Left cardiac atrium (tissue), 4 donors: Measurements from ENCODE around the gene NFKB2. TPM values are rescaled to one million over a fixed set of nuclear protein-coding genes. Genes with fewer than 3 reads are reported as not detected.
A peak's percentile ranks its signal among the peaks of the same experiment; 100 is the strongest.

Source experiments
- ATAC-seq, 2 donors: fragments of 200-7000 bp; cut with Tn5 transposase; one replicate each; pipeline ENCODE4 v1.9.1; 2020; ENCODE audit warnings: mild to moderate bottlenecking in 2 of 2, moderate library complexity in 2 of 2
- DNase-seq: peaks from one replicate; pipeline ENCODE4 v3.0.0-alpha.2; 2020
- intact Hi-C, 2 donors: fragments of 100-400 bp; cut with DNase I; formaldehyde crosslinking; loops; one replicate each; pipeline versions ENCODE4 v1.14.1 to v1.15.1; 2022 to 2023
- long read RNA-seq: library from polyadenylated mRNA; unstranded; transcript quantifications from one replicate; pipeline ENCODE4 v2.0.0, GENCODE V29; 2021
- total RNA-seq, 2 donors: library from RNA; stranded (reverse); fragmentation: NEBNext Ultra II Directional; extraction: Animal tissue kit (Norgen Biotek cat#: 25700); gene quantifications; one replicate each; pipeline ENCODE4 v1.2.1, GENCODE V29; 2021
- donor health status: DM: no; HTN: yes; CAD: no.
- donor health status: DM: no; HTN: yes; CAD: no; lungs with severe emphysema.
- donor health status: DM: yes; HTN: yes; CAD: no.
- donor health status: Dilated cardiomyopathy.

Gene NFKB2
- total RNA-seq, result 10 to 100 TPM; 16.1 to 24.9 TPM
- long read RNA-seq, partial matches to known transcripts, result 3 of 5 reads
- long read RNA-seq, other reads (novel, unspliced or antisense), result 1 of 5 reads

DNA sequence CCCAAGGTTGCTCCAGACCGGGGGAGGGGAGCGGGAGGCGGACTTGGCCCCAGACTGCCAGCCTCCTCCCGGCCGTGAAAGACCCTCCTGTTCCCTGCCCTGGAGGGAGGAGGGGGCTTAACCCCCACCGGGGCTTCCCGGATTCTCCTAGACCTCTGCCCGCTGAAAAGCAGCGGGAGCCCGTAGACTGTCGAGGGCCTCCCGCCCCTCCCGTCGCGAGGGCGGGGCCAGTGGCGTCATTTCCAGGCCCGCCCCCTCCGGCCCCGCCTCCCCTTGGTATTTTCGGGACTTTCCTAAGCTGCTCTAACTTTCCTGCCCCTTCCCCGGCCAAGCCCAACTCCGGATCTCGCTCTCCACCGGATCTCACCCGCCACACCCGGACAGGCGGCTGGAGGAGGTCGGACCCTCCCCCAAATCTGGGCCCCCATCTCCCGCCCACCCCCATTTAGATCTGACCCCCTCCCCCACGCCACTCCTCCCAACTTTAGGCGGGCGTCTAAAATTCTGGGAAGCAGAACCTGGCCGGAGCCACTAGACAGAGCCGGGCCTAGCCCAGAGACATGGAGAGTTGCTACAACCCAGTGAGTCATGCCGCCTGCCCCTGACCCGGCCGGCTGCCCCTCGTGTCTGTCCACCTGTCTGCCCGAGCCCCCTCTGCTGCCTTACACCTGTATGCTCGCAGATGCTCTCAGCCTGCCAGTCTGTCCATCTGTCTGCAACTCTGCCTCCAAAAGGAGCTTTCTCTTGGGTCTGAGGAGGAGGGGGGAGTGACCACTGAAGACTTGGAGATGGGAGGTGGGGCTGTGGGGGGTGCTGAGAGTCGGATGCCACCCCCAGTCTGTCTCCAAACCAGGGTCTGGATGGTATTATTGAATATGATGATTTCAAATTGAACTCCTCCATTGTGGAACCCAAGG lies at the start of gene NFKB2:
TSS of gene NFKB2 (plus strand) at position 306 of the 917 bp plus-strand sequence. CDS start at position 561, 255 bp downstream.
- peak; percentile 91 for DNase-seq
- intact Hi-C loops, result loop anchor here in 1 of 2 donors (5.0 kb wide), 1 partner anchor 228 kb away; no protein-coding TSS in a partner anchor
- ATAC-seq, result peak; percentile 65 to 73

DNA sequence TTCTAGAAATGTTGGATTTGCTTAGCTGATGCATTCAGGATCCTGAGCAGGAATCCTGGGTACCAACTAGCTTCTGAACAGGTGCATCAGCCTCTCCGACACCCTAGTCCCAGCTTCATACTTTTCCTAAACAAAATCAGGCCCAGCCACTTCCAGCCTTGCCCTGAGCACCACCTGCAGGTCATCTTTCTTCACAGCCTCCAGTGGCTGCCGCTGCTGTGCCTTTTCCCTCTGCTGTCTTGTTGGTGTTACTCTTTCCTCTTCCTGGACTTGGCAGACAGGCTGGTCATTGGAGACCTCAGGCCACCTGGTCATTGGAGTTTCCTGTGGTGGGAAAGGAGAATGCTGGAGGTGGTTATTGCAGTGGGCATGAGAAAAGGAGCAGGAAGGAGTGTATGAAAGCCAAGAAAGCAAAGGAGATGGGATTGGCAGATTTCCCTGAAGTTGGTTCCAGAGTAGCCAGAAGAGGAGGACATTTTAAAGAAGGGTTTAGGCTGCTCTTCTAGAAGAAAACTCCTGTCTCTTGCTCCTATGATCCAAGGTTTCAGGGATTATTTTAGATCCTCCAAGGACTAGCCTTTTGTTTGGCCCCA lies 48.2 kb upstream of the NFKB2 start:
- intact Hi-C loops, result no loop called here
- DNase-seq, result peak; percentile 44
- peak; percentile 53 to 56 for ATAC-seq

DNA sequence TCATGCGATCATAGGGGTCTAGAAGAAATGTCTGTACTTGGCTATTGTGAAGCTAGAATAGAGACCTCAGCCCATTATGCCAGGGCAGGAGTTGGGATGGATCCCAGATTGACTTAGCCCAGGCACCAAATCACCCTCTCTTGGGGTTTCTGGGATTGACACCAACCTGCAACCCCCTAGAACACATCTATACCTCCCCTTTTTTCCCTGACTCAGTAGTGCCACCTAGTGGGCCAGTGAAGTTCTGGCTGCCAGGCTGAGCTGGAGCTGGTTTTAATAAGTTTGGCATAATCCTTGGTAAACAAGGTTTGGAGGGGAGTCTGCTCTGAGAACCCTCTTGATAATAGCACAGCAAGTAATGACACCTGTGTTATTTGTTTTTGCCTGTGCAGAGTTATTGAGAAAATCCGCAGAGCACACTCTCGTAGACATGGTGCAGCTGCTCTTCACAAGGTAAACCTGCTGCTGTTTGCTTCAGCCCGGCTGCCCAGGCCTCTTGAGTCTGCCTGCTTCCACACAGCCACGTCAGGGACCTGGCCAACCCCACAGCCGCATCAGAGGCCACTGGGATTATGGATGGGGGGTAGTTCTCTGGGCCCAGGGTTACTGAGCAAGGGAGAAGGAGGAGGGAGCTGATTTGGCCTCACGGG lies 43.3 kb upstream of the NFKB2 start:
- ATAC-seq (peak; percentile 65 to 72), DNase-seq (peak; percentile 44)
- intact Hi-C loops, result loop anchor here in 1 of 2 donors (2.0 to 5.0 kb wide), 2 partner anchors 123 to 185 kb away; no protein-coding TSS in a partner anchor

GRCh38 chr10:102354451-102354850 lies 41.1 kb upstream of the NFKB2 start:
- intact Hi-C loops, result loop anchor here in 1 of 2 donors (5.0 kb wide), 1 partner anchor 187 kb away; no protein-coding TSS in a partner anchor
- DNase-seq (no peak), ATAC-seq (no peak)

DNA sequence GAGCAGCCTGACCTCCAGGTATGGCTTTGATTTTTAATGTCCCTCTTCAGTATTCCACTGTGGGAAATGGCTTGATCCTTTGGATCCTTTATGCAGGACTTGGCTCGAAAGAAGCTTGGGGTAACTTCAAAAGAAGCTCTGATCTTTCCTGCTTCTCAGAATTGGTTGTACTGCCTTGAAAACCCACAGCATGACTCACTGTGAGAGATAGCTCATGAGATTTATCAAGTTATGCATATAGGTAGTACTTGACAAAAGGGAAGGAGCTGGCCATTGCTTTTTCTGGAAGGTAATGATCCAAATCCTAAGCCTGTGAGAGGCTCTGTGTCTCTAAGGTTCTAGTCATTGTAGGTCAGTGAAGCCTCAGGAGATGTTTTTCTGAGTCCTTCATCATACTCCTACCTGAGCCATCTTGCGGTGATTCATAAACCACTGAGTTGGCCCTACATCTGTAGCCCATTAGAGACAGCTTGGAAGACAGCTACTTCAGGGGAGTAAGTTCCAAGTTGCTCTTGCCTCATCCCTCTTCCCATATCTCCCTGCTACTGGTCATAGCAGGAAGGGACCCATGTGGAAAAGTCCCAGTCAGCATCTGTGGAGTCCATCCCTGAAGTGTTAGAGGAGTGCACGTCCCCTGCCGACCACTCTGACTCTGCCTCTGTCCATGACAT lies 36.7 kb upstream of the NFKB2 start:
- intact Hi-C loops, result no loop called here
- no peak for DNase-seq
- no peak for ATAC-seq

DNA sequence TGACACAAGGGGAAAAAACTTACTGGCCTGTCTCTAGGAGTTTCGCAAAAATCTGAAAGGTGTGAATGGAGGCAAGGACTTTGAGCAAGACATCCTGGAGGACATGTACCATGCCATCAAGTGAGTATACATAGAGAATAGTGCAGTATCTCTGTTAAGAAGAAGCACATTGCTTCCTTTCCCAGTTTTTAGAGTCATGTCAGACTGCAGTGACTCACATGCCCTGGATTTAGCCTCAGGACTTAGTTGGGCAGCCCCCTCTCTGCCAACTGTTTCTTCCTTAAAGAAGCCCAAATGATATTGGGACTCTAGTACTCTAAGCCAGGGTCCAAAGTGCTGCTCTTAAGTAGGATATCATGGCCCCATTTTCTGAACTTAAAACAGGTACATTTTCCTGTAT lies 28.1 kb upstream of the NFKB2 start:
- no peak for DNase-seq
- no peak for ATAC-seq
- intact Hi-C loops, result no loop called here

DNA sequence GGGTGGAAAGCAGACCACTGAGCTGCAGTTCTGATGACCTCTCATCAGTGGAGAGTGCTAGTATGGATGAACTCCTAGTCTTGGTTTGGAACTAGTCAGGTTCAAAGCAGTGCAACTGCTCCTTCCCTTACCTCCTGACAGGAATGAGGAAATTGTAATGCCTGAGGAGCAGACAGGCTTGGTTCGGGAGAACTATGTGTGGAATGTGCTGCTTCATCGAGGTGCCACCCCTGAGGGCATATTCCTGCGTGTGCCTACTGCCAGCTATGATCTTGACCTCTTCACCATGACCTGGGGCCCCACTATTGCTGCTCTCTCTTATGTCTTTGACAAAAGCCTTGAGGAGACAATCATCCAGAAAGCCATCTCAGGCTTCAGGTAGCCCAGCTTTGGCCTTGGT lies 27.4 kb upstream of the NFKB2 start:
- intact Hi-C loops, result no loop called here
- ATAC-seq, result no peak
- no peak for DNase-seq

- ATAC-seq (no peak), DNase-seq (no peak)
- intact Hi-C loops, result no loop called here
These were observed 24.2 kb upstream of the NFKB2 start for GRCh38 chr10:102371295-102371694.

GRCh38 chr10:102375250-102375649 lies 20.3 kb upstream of the NFKB2 start:
- ATAC-seq (peak in 1 of 2 donors; percentile 19), DNase-seq (no peak)
- intact Hi-C loops, result no loop called here

DNA sequence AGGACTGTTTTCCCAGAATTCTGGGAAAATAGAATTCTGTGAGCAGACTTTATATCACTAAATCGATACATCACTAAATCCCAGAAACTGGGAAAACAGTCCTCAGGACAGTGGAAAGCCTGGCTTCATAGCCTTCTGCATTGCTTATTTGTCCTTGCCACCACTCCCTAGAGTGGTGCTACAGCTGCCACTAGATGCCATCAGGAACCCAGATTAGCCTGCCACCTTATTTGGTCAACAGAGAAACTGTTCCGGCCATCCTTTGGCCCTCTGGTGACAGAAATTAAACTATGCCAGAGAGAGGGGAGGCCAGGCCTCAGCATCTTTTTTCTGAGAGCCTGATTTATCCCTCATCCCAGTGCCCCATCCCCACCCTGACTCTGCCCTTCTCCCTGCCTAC lies 19.6 kb upstream of the NFKB2 start:
- intact Hi-C loops, result no loop called here
- ATAC-seq, result peak in 1 of 2 donors; percentile 57

GRCh38 chr10:102376901-102377300 lies 18.6 kb upstream of the NFKB2 start:
- ATAC-seq (no peak), DNase-seq (no peak)
- intact Hi-C loops, result no loop called here

More for the DNA sequence above, 19.6 kb upstream of the NFKB2 start:
- DNase-seq, result no peak

DNA sequence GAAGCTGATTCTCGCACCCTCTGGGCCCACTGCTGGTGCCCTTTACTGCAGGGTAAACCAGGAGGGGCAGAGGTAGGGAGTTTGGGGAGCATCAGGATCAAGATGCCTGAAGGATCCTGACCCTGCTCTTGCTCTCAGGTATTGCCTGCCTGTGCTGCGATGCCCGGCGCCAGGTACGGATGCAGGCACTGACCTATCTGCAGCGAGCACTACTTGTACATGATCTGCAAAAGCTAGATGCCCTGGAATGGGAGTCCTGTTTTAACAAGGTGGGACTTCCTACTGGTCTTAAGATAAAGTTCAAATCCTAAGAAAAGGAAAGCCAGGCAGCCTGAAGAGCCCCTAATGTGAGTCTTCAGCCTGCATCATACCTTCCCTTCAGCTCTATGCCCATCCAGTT lies 16.1 kb upstream of the NFKB2 start:
- intact Hi-C loops, result no loop called here
- ATAC-seq (no peak), DNase-seq (no peak)

- no peak for ATAC-seq
- intact Hi-C loops, result loop anchor here in 1 of 2 donors (10.0 kb wide), 1 partner anchor 93 kb away; no protein-coding TSS in a partner anchor
- no peak for DNase-seq
These were observed 13.5 kb upstream of the NFKB2 start for GRCh38 chr10:102381983-102382382.

DNA sequence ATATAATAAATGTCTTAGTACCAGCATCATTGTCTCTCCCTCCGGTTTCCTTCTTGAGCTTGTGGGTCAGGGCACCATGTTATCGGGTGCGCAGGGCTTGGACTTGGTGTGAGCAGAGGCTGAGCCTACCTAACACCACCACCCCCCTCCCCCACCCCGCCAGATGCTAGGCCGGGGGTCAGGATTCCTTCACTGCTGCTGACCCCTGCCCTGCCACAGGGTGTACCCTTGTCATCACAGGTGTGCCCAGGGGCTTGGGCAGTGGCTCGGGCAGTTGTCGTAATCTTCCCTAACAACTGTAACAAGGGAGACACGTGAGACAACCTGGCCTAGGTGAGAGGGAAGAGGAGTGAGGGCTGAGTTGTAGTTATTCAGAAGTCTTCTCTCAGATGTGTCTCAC lies 12.6 kb upstream of the NFKB2 start:
- no peak for ATAC-seq
- intact Hi-C loops, result loop anchor here in 1 of 2 donors (10.0 kb wide), 1 partner anchor 92 kb away; no protein-coding TSS in a partner anchor

DNA sequence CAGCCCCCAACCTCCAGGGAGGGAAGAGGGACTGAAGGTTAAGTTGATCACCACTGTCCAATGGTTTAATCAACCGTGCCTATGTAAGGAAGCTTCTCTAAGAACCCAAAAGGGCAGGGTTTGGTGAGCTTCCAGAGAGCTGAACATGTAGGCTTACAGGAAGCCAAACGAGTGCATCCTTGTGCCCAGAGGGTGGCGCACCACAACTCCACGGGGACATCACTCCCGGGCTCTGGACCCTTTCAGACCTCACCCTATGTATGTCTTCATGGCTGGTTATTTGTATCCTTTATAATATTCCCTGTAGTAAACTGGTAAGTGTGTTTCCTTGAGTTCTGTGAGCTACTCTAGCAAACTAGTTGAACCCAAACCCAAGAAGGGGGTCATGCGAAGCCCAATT lies 11.5 kb upstream of the NFKB2 start:
- ATAC-seq (no peak), DNase-seq (no peak)
- intact Hi-C loops, result loop anchor here in 1 of 2 donors (10.0 kb wide), 1 partner anchor 91 kb away; no protein-coding TSS in a partner anchor

More for the DNA sequence above, 12.6 kb upstream of the NFKB2 start:
- DNase-seq, result no peak

DNA sequence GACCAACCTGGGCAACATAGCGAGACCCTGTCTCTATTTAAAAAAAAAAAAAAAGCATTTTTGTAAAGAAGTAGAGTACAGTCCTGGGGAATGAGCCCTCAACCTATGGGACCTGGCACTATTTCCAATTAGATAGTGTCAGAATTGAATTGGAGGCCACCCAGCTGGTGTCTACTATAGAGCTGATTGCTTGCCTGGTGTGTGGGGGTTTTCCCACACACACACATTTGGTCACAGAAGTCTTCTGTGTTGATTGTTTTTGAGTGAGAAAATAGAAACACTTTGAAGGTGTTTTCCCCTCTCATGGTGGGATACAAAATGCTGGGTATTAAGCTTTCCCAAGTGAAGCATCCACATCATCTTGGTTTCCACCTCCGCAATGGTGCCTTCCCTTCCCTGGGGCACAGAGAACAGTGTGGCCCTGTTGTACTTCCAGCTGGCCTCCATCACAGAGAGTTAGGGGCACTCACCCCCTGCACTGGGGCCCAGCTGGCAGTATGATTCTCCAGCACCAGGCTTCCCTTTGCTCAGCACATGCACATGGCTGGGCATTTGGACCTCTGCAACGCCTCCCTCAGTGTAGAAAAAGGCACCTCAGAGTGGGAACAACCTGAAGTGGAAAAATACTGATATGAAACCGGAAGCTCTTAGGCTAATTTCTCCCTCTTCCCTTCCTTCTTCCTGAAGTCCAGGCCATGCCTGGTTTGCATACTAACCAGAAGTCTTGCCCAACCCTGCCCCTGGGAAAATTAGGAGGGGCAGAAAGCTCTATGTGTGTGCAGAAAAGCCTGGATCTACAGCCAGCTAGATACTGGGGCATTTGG lies 10.7 kb upstream of the NFKB2 start:
- intact Hi-C loops, result loop anchor here in 1 of 2 donors (10.0 kb wide), 1 partner anchor 90 kb away; no protein-coding TSS in a partner anchor
- DNase-seq (no peak), ATAC-seq (peak; percentile 56 to 83)

- DNase-seq, result no peak
- ATAC-seq, result no peak
- intact Hi-C loops, result loop anchor here (5.0 to 10.0 kb wide), 3 partner anchors 85 to 192 kb away; no protein-coding TSS in a partner anchor
These were observed 5.6 kb upstream of the NFKB2 start for GRCh38 chr10:102389894-102390293.

DNA sequence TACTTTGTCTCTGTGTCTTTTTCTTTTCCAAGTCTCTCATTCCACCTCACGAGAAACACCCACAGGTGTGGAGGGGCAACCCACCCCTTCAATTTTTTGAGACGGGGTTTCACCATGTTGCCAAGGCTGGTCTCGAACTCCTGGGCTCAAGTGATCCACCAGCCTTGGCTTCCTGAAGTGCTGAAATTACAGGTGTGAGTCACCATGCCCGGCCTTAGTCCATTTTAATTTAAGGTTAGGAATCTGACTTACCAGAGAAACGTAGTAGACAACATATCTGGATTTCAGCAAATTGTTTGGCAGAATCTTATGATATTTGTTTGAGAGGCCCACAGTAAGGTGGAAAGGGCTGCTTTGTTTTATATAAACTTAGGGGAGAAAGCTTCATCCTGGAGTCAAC lies 3.2 kb upstream of the NFKB2 start:
- DNase-seq (no peak), ATAC-seq (no peak)
- intact Hi-C loops, result loop anchor here in 1 of 2 donors (5.0 kb wide), 2 partner anchors 85 to 190 kb away; no protein-coding TSS in a partner anchor
